HG03066 (cell line): ENCODE data around the gene HDDC3.

Experiments used
- ATAC-seq: cut with Tn5 transposase; IDR thresholded peaks from one replicate; pipeline ENCODE4 v1.9.1; 2021; ENCODE audit warnings: low read depth; ENCODE audit not compliant: unreplicated experiment

HDDC3 gene, protein sequence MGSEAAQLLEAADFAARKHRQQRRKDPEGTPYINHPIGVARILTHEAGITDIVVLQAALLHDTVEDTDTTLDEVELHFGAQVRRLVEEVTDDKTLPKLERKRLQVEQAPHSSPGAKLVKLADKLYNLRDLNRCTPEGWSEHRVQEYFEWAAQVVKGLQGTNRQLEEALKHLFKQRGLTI

DNA sequence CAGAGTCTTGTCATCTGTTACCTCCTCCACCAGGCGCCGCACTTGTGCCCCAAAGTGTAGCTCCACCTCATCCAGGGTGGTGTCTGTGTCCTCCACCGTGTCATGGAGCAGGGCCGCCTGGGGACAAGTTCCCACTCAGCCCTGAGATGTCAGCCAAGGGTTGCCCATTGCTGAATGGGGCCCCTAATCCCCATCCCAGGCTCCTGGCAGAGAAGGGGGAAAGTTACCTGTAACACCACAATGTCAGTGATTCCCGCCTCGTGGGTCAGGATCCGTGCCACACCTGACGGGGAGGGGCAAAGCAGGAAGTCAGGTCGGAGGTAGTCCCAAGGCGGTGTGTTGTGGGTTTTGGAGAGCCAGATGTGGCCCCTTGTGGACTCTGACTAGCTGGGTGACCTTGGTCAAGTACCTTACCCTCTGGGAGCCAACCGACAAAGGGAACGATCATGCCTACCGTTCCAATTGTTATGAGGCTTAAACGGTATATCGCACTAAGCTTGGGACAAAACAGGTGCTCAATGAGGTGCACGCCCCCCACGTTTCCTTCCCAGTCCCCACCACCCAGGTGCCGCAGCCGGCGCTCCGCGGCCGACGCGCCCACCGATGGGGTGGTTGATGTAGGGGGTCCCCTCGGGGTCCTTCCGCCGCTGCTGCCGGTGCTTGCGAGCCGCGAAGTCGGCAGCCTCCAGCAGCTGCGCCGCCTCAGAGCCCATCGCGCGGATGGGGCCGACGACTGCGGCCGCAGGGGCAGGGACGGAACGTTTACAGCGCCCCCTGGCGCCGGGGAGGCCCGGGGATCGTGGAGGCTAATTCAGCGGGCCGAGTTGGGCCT lies at the start of gene HDDC3:
TSS of gene HDDC3 (minus strand) at position 722 of the 832 bp plus-strand sequence. CDS start at position 713, 9 bp downstream.
- ATAC-seq, result peak; percentile 52

DNA sequence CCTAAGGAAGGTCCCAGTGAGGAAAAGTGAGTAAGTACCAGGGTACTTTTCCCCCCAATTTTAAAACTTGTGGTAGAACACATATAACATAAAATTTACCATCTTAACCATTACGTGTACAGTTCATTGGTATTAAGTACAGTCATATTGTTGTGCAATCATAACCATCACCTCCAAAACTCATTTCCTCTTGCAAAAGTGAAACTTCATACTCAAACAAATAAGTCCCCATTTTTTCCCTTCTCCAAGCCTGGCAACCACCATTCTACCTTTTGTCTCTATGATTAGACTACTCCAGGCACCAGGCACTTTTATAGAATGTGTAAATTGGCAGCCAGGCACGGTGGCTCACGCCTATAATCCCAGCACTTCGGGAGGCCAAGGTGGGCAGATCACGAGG lies 49.8 kb upstream of the HDDC3 start:
- ATAC-seq, result no peak

DNA sequence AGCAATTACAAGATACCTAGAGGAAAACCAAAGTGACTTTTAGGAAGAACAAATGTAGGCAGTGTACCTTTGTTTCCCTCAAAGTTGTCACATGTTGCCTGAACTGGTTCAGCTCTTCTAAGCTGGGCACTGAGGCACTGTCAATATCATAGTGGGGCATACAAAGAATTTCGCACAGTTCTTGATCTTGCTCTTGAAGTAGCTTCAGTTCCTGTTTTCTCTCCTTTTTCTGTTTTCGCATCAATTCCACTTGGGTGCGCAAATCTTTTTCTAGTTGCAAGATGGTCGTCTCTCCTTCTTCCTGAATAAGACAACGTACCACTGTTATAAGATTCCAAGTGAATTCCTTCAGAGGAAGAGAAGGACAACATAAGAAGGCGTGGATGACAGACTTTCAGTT lies 49.3 kb upstream of the HDDC3 start:
- ATAC-seq, result peak; percentile 77

DNA sequence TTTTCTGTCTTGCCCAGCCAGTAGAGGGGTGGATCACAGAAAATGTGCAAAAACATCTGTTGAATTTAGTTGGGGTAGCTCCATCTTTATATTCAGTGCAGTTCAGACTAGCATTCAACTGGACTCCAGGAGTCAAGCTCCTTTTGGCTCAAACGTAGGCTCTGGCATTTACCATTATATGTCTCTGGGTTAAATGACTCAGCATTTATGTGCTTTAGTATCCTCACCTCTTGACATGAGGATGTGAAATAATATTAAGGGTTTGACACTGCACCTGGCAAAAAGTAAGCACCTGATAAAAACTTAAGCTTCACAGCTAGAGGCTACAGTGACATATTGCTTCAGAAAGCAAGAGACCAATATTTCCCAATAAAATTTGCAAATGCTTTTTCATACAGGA lies 47.2 kb upstream of the HDDC3 start:
- ATAC-seq, result no peak

DNA sequence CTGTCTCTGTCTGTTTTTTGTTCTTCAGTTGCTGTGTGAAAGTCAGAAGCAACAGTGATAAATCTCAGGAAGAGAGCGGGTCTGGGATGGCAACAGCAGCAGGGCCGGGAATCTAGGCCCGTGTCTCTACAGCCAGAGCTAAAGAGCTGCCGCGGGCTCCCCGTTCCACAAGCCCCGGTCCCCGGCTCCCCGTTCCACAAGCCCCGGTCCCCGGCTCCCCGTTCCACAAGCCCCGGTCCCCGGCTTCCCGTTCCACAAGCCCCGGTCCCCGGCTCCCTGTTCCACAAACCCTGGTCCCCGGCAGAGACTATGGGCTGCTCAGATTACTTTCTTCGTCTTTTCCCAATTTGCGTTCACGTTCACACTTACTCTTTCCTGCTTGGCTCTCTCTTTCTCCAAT lies 41.9 kb upstream of the HDDC3 start:
- ATAC-seq, result no peak

DNA sequence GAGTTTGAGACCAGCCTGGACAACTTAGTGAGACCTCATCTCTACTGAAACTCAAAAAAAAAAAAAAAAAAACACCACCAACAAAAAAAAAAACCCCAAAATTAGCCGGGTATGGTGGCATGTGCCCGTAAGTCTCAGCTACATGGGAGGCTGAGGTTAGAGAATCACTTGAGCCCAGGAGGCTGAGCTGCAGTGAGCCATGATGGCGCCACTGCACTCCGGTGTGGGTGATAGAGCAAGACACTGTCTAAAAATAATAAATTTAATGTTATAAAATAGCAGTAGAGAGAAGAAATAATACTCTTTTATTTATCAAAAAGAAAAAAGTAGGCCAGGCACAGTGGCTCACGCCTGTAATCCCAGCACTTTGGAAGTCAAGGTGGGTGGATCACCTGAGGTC lies 39.8 kb upstream of the HDDC3 start:
- ATAC-seq, result no peak

DNA sequence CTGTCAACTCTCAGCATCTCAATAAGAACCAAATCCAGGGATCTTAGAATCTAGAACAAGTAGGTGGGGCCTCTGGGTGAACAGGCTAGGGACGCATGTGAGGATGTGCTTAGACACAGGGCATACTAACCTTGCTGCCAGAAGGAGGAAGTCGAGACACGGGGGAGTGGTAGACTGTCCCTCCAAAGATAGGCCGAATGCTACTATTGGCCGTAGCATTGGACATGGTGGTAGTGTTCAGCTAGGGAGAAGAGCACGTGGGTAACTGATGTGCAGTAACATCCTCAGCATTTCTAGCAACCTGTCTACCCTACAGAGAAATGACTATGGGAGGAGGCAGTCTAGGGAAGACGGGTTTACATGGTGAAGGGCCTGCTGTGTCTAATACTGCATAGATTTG lies 37.9 kb upstream of the HDDC3 start:
- no peak for ATAC-seq

DNA sequence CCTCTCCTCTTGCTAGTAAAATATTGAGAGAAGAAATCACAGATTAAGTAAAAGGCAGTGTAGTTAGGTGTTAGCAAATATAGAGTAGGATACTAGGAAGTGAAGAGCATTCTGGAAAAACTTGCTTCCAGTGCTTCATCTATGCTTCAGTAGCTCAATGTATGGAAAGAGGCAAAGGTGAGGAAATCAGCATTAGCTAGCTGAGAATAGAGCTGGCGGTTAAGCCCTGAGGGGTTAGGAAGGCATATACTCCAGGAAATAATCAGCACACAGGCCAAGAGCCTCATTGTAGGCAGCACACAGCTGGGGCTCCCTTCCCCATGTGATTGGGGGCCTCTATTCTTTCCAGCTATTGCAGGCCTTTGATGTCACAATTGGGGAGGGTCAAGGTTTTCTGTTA lies 36.1 kb upstream of the HDDC3 start:
- ATAC-seq, result no peak

DNA sequence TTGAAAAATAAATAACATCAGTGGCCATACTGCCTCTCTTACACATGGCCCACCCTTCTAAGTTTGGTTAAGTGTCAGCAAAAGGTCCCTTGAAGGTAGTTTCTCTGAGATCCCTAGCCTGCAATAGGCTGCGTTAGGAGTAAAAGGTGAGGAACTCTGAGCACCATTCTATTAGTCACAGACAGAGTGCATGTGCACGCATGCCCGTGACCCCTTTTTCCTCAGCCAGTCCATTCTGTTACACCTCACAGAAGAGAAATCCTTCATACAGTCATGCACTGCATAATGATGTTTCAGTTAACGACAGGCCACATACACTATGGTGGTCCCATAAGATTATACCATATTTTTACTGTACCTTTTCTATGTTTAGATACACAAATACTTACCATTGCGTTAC lies 34.9 kb upstream of the HDDC3 start:
- ATAC-seq, result no peak

DNA sequence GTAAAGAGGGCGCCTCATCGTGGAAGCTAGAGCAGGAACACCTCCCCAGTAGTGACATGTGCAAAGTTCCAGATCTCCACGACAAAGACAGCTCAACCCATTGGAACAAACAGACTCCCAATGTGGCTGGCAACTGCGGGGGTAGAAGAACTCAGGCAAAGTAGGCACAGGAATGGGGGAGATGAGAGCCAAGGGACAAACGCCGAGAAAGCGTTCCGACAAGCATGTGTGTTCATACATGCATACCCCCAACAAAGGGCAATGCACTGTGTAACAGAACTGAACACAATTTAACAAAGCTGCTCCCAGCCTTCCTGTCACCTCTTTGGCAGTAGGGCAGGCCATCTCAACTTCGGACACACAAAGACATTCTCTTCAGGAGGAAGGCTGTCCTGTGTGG lies 33.9 kb upstream of the HDDC3 start:
- ATAC-seq, result no peak

DNA sequence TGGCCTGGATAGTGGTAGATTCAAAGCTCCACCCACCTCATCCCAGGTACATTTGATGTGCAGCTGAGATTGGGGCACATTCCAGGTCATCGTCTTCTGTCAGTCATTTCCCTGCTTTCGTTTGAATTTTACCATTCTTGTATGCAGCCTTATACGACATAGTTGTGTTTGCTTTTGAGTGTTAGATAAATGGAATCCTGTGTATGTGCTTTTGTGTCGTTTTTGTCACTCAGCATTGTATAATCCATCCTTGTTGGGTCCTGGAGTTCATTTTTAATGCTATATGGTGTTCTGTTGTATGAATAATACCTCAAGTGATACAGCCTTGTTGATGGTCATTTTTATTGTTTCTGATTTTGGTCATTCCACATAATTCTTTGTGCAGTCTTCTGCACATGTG lies 29.7 kb upstream of the HDDC3 start:
- ATAC-seq, result no peak

DNA sequence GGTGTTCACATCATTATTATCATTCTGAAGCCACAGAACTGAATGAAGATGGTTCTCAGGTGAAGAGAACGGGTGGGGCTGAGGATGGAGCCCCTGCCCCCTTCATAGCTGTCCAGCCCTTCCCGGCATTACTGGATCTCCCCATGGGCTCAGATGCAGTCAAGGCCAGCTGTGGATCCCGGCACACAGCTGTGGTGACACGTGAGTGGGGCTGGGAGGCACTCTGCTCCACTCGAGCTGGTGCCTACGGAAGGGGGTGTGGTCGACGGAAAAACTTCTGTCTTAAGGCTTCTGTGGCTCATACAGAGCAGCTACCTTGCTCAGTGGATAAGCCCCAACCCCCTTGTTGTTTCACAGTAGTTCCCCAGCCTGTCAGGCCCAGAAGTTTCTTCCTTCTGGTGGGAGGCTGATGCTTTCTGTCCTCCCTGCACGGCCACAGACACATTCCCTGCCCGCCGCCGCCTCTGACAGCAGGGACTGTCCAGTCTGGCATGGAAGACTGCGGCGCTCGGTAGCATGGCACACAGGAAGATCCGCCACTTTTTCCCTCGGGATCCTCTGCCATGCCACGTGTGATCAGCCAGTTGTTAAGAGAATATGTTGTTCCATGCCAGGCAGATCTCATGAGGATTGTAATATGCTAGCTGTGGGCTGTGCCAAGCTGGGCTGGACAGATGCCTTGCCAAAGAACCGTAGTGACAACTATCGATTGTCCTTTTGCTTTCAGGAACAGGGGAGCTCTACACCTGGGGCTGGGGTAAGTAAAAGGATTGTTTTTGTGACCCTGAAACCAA lies 28.1 kb upstream of the HDDC3 start:
- ATAC-seq, result no peak

DNA sequence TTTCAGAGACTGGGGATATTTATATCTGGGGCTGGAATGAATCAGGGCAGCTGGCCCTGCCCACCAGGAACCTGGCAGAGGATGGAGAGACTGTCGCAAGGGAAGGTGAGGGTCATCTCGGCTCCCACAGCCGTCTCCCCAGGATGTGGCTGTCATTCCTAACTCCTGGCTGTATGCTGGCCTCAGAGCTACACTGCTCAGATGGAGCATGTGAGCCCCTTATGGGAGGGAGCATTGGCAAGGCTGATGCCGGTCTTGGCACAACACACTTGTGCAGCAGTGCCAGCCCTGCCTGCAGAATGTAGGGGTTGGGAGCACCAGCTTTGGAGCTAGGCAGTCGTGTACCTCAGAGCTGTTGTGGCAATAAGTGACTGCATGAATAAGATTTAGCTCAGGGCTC lies 27.5 kb upstream of the HDDC3 start:
- ATAC-seq, result no peak

DNA sequence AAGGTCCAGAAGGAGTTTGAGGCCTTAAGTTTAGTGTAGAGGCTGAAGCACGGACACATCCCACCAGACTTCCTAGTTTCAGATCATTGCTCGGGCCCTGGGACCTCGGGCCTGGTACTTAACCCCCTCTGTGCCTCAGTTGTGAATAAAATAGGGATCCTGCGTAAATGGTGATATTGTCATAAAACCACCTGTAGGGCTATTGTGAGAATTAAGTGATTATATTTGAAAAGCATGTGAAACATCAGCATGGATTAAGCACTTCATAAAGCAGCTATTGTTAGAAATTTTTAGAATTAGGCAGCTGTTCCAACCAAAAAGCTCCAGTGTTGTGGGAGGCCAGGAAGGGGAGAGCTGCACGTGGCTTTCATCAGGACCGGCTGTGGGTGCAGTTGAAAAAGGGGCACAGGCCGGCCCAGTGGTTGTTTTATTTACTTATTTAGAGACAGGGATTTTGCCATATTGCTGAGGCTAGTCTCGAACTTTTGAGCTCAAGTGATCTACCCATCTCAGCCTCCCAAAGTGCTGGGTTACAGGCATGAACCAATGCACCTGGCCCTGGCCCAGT lies 26.8 kb upstream of the HDDC3 start:
- no peak for ATAC-seq

DNA sequence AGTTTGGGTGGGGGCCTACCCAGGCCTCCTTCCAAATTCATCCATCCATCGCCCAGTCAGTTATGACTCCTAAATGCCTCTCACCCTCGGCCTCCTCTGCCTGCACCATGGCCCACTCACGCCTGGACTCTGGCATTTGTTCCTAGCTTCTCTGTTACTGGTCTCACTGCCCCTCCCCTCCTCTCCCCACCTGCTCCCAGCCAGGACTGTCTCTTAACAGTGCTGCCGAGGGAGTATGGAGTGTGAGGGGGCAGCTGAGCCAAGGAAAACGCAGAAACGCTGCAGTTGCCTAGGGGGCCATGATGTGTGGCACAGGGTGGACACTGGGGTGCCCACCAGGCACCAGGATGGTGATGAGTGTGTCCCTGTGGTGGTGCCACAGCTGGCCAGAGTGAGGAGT lies 25.4 kb upstream of the HDDC3 start:
- ATAC-seq, result no peak

DNA sequence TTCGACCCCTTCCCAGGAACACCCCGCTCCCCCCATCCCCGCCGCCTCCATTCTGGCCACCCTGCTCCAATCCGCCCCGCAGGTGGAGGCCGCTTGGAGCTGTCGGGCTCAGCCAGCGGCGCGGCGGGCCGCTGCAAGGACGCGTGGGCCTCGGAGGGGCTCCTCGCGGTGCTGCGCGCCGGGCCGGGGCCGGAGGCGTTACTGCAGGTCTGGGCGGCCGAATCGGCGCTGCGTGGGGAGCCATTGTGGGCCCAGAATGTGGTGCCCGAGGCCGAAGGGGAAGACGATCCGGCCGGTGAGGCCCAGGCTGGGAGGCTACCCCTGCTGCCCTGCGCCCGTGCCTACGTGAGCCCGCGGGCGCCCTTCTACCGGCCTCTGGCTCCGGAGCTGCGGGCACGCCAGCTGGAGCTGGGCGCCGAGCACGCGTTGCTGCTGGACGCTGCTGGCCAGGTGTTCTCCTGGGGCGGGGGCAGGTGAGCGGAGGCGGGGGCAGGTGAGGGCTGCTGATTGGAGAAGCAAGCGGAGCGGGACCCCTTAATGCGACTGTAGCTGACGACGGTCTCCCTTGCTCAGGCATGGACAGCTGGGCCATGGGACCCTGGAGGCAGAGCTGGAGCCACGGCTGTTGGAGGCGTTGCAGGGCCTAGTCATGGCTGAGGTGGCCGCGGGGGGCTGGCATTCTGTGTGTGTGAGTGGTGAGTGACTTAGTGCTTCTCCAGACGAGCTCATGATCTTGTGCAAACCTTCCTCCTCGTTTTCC lies 24.9 kb upstream of the HDDC3 start:
- no peak for ATAC-seq

DNA sequence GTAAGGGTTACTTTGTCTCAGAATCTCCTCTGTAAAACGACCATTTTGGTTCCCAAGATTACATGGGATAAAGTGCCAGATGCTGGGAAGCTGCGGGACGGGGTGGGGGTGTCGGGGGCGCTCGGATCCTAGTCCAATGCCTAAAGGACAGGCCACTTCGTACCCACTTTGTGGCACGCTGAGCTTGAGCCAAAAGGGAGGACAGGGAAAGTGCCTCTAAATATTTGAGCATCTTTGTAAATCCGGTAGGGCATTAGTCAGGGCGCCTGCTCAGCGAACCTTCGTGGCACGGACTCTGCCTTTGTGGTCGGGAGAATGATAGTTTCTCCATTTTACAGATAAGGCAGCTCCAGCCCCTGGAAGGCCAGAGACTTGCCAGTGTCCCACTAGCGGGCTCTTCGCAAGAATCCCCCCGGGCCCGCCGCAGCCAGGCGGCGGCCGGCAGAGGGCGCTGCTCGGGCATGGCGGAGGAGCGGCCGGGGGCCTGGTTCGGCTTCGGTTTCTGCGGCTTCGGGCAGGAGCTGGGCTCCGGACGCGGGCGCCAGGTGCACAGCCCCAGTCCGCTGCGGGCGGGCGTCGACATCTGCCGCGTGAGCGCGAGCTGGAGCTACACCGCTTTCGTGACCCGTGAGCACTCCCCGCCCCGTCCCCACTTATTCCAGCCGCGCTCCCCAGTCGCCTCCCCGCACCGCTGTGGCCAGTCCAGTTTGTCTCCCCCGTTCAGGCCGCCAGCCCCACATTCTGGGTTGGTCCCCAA lies 24.1 kb upstream of the HDDC3 start:
- no peak for ATAC-seq

DNA sequence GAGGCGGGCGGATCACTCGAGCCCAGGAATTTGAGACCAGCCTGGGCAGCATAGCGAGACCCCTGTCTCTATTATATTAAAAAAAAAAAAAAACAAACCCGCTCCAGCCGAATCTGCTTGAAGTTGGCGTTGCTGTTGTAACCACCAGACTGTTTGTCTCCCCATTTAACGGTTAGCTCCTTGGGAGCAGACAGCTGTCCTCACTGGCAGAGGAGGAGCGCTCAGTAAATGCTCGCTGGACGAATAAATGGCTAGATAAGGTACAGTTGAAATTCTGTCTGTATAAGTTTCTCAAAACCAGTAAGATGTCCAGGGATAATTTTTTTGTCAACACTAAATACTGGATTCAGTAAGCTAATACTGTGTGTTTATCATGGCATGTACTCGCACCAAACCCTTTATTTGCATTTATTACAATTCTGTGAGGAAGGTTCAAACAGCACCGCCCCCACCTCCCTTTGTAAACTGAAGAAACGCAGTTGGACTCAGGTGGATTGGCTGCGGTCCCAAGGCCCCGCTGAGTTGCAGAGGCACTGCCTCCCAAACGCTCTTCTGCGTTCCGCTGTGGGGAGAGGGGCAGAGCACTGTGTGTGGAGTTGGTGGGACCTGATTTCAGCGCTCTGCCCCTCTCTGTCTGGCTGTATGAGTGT lies 23.4 kb upstream of the HDDC3 start:
- no peak for ATAC-seq
